HL-60 (cell line): ENCODE results near the gene GPR33.
A peak's percentile ranks its signal among the peaks of the same experiment; 100 is the strongest.

Experiments used
- DNase-seq, 2 experiments: peaks; one replicate each; pipeline ENCODE4 v3.0.0-alpha.2; 2010 to 2020; ENCODE audit warnings: low read depth in 1 of 2, low spot score in 1 of 2
- H3K27ac ChIP-seq: fragments of 250-450 bp; sonication (Bioruptor Pico); replicated peaks from 2 replicates; pipeline ENCODE4 v1.5.1; 2020; ENCODE audit warnings: mild to moderate bottlenecking, moderate library complexity
- H3K27me3 ChIP-seq: fragments of 250-450 bp; sonication (Bioruptor Pico); 2 replicates; pipeline ENCODE4 v1.5.1; 2021; ENCODE audit warnings: mild to moderate bottlenecking, moderate library complexity; ENCODE audit not compliant: insufficient read depth, poor library complexity, severe bottlenecking
- H3K4me3 ChIP-seq: replicated peaks from 2 replicates; pipeline ENCODE4 v1.5.1; 2011; ENCODE audit warnings: mild to moderate bottlenecking, control low read depth, low read length; ENCODE audit not compliant: insufficient read depth
- CTCF ChIP-seq: IDR thresholded peaks from one replicate; pipeline ENCODE4 v1.5.1; 2011; ENCODE audit warnings: low read length, control low read depth, inconsistent platforms; ENCODE audit not compliant: insufficient read depth
- GABPA ChIP-seq: IDR thresholded peaks from 2 replicates; pipeline ENCODE4 v1.6.1; 2012; ENCODE audit warnings: low read depth
- POLR2AphosphoS5 ChIP-seq: IDR thresholded peaks from 2 replicates; pipeline ENCODE4 v1.6.1; 2012; ENCODE audit warnings: low read depth
- SPI1 ChIP-seq: IDR thresholded peaks from 2 replicates; pipeline ENCODE4 v1.6.1; 2012; ENCODE audit warnings: low read depth, mild to moderate bottlenecking, borderline replicate concordance
- TF ChIP-seq, protein P1 (sequence below): IDR thresholded peaks from 2 replicates; pipeline ENCODE4 v1.6.1; 2012; ENCODE audit warnings: low read depth; ENCODE audit not compliant: insufficient replicate concordance

Gene GPR33

GRCh38 chr14:31457665-31458659 is 29.9 kb downstream of the GPR33 start:
- TF ChIP-seq POLR2AphosphoS5 (no peak), SPI1 (no peak), GABPA (no peak), CTCF (no peak)
- TF ChIP-seq, protein P1, sequence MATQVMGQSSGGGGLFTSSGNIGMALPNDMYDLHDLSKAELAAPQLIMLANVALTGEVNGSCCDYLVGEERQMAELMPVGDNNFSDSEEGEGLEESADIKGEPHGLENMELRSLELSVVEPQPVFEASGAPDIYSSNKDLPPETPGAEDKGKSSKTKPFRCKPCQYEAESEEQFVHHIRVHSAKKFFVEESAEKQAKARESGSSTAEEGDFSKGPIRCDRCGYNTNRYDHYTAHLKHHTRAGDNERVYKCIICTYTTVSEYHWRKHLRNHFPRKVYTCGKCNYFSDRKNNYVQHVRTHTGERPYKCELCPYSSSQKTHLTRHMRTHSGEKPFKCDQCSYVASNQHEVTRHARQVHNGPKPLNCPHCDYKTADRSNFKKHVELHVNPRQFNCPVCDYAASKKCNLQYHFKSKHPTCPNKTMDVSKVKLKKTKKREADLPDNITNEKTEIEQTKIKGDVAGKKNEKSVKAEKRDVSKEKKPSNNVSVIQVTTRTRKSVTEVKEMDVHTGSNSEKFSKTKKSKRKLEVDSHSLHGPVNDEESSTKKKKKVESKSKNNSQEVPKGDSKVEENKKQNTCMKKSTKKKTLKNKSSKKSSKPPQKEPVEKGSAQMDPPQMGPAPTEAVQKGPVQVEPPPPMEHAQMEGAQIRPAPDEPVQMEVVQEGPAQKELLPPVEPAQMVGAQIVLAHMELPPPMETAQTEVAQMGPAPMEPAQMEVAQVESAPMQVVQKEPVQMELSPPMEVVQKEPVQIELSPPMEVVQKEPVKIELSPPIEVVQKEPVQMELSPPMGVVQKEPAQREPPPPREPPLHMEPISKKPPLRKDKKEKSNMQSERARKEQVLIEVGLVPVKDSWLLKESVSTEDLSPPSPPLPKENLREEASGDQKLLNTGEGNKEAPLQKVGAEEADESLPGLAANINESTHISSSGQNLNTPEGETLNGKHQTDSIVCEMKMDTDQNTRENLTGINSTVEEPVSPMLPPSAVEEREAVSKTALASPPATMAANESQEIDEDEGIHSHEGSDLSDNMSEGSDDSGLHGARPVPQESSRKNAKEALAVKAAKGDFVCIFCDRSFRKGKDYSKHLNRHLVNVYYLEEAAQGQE: no peak
- Histone ChIP-seq H3K27me3 (no peaks in the 10 kb centered on the region), H3K27ac (peak overlapping the region; percentile 80), H3K4me3 (no peak overlapping the region; the same call in 1 of the 2 replicates)
- no peak for DNase-seq

GRCh38 chr14:31456841-31457664 is 30.8 kb downstream of the GPR33 start, which contains the start of gene DTD2:
TSS of gene DTD2 (minus strand) at chr14:31457506. CDS start at chr14:31457393, 113 bp downstream.
- Histone ChIP-seq H3K27me3 (no peaks in the 10 kb centered on the region), H3K27ac (peak within 1 kb of the TSS; percentile 80), H3K4me3 (peak within 1 kb of the TSS; percentile 80)
- TF ChIP-seq POLR2AphosphoS5 (peak; percentile 91), SPI1 (no peak), CTCF (no peak)
- TF ChIP-seq, protein P1: peak; percentile 41
- DNase-seq: peak; percentile 77 to 92

- Histone ChIP-seq H3K27me3 (no peaks in the 10 kb centered on the region), H3K27ac (no peak overlapping the region), H3K4me3 (no peak overlapping the region)
- TF ChIP-seq POLR2AphosphoS5 (no peak), GABPA (no peak), SPI1 (no peak), CTCF (peak; percentile 42)
- TF ChIP-seq, protein P1: no peak
- DNase-seq: peak in 1 of 2 experiments; percentile 9
Observed at GRCh38 chr14:31449971-31450610, 37.7 kb downstream of the GPR33 start.
